Mesothelial cell of epicardium (in vitro differentiated cells): Measurements from ENCODE around the gene PRKD2. TPM values are rescaled to one million over a fixed set of nuclear protein-coding genes. Genes with fewer than 3 reads are reported as not detected.
A peak's percentile ranks its signal among the peaks of the same experiment; 100 is the strongest.

Source experiments
- DNase-seq, 2 experiments: peaks; one replicate each; pipeline ENCODE4 v3.0.0; 2021; ENCODE audit warnings: low spot score in 2 of 2; ENCODE audit not compliant: unreplicated experiment in 2 of 2
- H3K27ac Mint-ChIP-seq: 2 replicates; pipeline ENCODE4 v1.8.0; 2021; ENCODE audit warnings: mixed read lengths
- H3K27me3 Mint-ChIP-seq: 2 replicates; pipeline ENCODE4 v1.8.0; 2021; ENCODE audit warnings: low read depth, mixed read lengths
- H3K36me3 Mint-ChIP-seq: 2 replicates; pipeline ENCODE4 v1.8.0; 2021; ENCODE audit warnings: mixed read lengths
- H3K4me1 Mint-ChIP-seq: 2 replicates; pipeline ENCODE4 v1.8.0; 2021; ENCODE audit warnings: mixed read lengths
- H3K4me3 Mint-ChIP-seq: 2 replicates; pipeline ENCODE4 v1.8.0; 2021; ENCODE audit warnings: mild to moderate bottlenecking, moderate library complexity, mixed read lengths
- H3K9me3 Mint-ChIP-seq: 2 replicates; pipeline ENCODE4 v1.8.0; 2021; ENCODE audit warnings: mixed read lengths
- CTCF ChIP-seq: fragments of 200-600 bp; sonication (generic); IDR thresholded peaks from one replicate; pipeline ENCODE4 v1.5.0; 2021; ENCODE audit warnings: antibody characterized with exemption; ENCODE audit not compliant: unreplicated experiment
- total RNA-seq: library from RNA; stranded (reverse); gene quantifications from 3 replicates; pipeline ENCODE4 v1.2.1, GENCODE V29; 2021

PRKD2 gene
- total RNA-seq, 1 donor from 2014 or later, result 74.7 TPM

DNA sequence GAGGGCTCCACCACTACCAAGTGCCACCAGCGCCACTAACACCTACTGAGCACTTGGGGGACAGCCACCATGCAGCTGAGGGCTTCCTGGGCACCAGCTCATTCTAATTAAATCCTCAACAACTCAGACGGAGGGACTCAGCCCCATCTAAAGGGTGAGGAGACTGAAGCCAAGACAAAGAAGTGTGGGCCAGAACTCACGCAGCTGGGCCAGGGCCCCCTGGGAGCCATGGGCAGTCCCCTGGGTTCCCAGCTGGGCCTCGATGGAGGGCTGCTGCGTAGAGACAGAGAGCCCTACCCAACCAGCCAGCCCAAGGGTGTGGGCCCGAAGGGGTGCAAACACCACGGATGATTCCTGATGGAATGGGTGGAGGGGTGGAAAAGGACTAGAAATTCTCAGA is 12.8 kb upstream of the PRKD2 start:
- H3K27me3 Mint-ChIP-seq, result no peaks in the 10 kb centered on the region
- H3K27ac Mint-ChIP-seq, result no peak overlapping the region
- DNase-seq, result no peak
- no peak for TF ChIP-seq CTCF
- H3K36me3 Mint-ChIP-seq, result peaks cover 17% of the 10 kb centered on the region
- peaks cover 13% of the 10 kb centered on the region for H3K4me1 Mint-ChIP-seq
- no peak overlapping the region for H3K4me3 Mint-ChIP-seq
- no peaks in the 10 kb centered on the region for H3K9me3 Mint-ChIP-seq

DNA sequence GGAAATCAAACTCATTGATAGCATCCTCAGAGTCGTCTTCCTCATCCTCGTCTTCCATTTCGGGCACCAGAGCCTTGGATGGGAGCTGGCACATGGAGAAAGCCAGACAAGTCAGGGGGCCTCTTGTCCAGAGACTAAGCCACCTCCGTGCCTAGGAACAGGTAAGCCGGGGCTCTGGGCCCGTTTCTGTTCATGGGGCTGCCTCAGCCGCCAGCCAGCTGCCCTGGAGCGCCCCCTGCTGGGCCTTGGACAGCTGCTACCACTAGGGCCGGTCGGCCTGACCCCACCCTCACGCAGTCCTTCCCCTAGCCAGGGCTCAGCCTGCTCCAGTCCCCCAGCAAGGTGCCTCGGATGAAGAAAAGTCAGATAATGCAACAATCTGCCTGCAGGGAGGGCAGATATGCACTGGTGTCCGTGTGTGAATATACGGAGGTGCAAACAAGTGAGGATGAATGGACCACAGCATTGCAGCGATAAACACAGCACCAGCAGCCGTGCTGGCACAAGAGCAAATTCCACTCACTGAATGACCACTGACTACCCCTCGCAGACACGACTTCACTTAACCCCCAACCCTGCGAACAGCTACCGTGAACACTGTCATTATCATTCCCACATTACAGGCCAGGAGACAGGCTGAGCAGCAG is 11.9 kb upstream of the PRKD2 start:
- Mint-ChIP-seq H3K27ac (peak overlapping the region; percentile 6), H3K4me1 (peaks cover 13% of the 10 kb centered on the region), H3K4me3 (no peak overlapping the region), H3K9me3 (no peaks in the 10 kb centered on the region), H3K36me3 (peaks cover 16% of the 10 kb centered on the region), H3K27me3 (no peaks in the 10 kb centered on the region)
- TF ChIP-seq CTCF, result peak; percentile 81
- DNase-seq, result peak in 1 of 2 experiments; percentile 77

DNA sequence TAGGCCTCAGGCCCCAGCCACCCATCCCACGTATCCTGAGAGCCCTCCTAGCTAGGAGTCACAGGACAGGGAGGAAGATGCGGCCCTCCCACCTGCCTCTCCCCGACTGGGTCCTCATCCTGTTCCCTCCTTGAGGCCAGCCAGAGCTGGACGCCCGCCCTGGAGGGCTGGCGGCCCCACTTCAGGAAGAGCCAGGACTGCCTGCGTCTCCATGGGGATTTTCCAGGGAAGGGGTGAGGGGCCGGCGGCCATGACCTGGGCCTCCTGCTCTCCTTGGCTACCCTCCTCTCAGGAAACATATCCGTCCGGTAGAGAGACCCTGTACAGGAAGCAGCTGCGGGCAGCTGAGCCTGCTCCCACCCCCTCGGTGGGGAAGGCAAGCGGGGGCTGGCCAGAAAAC is 11.3 kb upstream of the PRKD2 start:
- Mint-ChIP-seq H3K4me1 (peaks cover 13% of the 10 kb centered on the region), H3K36me3 (peaks cover 15% of the 10 kb centered on the region), H3K27ac (no peak overlapping the region), H3K9me3 (no peaks in the 10 kb centered on the region), H3K27me3 (no peaks in the 10 kb centered on the region), H3K4me3 (no peak overlapping the region)
- no peak for DNase-seq
- no peak for TF ChIP-seq CTCF

DNA sequence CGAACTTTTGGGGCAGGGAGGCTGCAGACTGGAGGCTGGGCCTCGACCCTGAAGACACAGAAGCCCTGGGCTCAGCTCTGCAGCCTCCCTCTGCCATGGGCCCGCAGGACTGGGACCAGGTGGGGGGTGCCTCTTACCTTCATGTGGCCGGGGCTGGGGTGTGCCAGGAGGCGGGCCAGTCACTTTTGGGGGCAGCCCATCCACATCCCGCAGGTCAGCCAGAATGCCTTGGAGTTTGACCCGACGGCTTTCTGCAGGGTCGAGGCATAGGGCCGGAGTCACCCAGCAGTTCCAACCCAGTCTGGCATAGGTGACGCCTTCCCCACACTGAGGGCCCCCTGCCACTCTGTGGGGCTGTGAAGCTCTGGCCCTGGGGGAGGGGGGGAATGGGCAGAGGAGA is 10.8 kb upstream of the PRKD2 start:
- Mint-ChIP-seq H3K4me1 (peaks cover 13% of the 10 kb centered on the region), H3K36me3 (peaks cover 15% of the 10 kb centered on the region), H3K27me3 (no peaks in the 10 kb centered on the region), H3K27ac (no peak overlapping the region), H3K4me3 (no peak overlapping the region), H3K9me3 (no peaks in the 10 kb centered on the region)
- no peak for DNase-seq
- no peak for TF ChIP-seq CTCF

DNA sequence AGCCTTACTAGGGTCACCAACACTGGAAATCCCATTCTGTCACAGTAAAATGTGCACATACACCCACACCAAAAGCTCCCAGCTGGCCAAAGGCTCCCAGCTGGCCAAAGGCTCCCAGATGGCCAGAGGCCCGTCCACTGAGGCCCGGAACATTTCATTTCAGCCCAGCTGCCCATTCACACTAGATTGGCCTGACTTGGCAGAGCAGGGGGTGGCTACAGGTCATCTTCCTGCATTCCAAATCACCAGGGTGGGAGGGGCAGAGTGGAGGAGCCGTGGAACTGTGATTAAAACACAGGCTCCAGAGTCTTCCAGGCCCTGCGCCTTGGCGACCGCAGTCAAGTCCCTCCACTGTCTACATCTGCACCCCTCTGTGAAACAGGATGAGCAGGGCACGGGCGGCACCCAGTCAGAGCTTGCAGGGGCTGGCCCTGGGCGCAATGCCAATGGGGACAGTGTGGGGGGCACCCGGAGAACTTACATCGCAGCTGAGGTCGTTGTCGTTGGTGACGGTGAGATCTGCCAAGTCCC is 10.1 kb upstream of the PRKD2 start:
- DNase-seq, result no peak
- Mint-ChIP-seq H3K4me1 (peaks cover 11% of the 10 kb centered on the region), H3K4me3 (no peak overlapping the region), H3K36me3 (peaks cover 17% of the 10 kb centered on the region), H3K27me3 (no peaks in the 10 kb centered on the region), H3K9me3 (no peaks in the 10 kb centered on the region), H3K27ac (no peak overlapping the region)
- TF ChIP-seq CTCF, result no peak
